ENCODE results near the gene ALDH18A1.

The ALDH18A1 gene

DNA sequence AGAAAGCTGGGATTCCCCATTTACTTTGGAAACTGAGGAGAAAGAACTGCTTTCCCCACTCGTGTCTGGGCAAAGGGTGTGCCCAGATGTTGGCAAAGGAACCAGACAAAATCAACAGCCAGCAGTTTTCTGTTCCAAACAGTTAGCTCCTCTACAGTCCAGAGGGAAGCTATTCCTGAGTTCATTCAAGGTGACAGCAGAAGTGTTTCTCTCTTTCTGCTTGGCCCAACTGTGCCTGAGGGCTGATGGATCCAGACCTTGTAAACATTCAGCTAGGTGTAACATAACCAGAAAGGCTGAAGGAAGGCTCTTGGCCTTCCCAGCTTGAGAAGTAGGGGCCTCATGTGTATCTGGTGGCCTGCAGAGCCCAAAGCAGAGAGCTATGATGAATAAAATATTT, 7.0 kb upstream of the ALDH18A1 start:
- H3K4me2 ChIP-seq (ENCODE audit: low read length), result peak overlapping the region; percentile 19
- no peak overlapping the region for H2AFZ ChIP-seq
- no peaks in the 10 kb centered on the region for H3K36me3 ChIP-seq (ENCODE audit: control insufficient read depth, insufficient read depth, low read length)
- no peak overlapping the region for H3K4me3 ChIP-seq (ENCODE audit: low read depth, low read length)
- H3K4me1 ChIP-seq, result peaks cover 5% of the 10 kb centered on the region
- TF ChIP-seq CTCF (IDR thresholded peaks at IDR 0.05), result no peak
- no peaks in the 10 kb centered on the region for H3K79me2 ChIP-seq
- H3K9me3 ChIP-seq (ENCODE audit: control insufficient read depth, low read length), result no peaks in the 10 kb centered on the region
- H3K27me3 ChIP-seq (ENCODE audit: control insufficient read depth, insufficient read depth, low read length), result no peaks in the 10 kb centered on the region
- peak overlapping the region; percentile 55 for H3K27ac ChIP-seq
- H3K9ac ChIP-seq, result no peak overlapping the region

DNA sequence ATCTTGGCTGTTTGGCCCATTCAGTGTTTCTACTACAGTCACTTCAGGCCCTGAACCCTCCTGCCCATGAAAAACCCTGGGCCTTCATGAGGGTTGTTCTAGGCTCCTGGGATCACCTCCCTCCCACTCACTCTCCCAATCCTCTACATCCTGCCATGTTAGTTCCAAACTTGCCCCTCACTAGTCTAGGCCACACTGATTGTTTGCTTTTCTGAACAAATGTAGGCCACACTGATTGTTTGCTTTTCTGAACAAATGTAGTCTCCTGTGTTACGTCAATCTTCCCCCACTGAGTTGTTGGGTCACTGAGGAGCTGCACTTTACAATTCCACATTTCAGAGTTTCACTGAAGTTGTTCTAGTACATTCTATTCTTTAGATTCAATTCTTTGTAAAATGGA, 5.3 kb upstream of the ALDH18A1 start:
- Histone ChIP-seq H3K4me1 (peaks cover 5% of the 10 kb centered on the region), H3K9ac (no peak overlapping the region), H3K4me3 (ENCODE audit: low read depth, low read length) (no peak overlapping the region), H3K9me3 (ENCODE audit: control insufficient read depth, low read length) (no peaks in the 10 kb centered on the region), H3K27ac (no peak overlapping the region), H3K36me3 (ENCODE audit: control insufficient read depth, insufficient read depth, low read length) (no peaks in the 10 kb centered on the region), H3K27me3 (ENCODE audit: control insufficient read depth, insufficient read depth, low read length) (no peaks in the 10 kb centered on the region), H3K4me2 (ENCODE audit: low read length) (no peak overlapping the region), H2AFZ (no peak overlapping the region), H3K79me2 (no peaks in the 10 kb centered on the region)
- TF ChIP-seq CTCF (IDR thresholded peaks at IDR 0.05), result no peak

GRCh38 chr10:95660283-95660682, 3.8 kb upstream of the ALDH18A1 start:
- Histone ChIP-seq H3K4me2 (ENCODE audit: low read length) (no peak overlapping the region), H3K27me3 (ENCODE audit: control insufficient read depth, insufficient read depth, low read length) (no peaks in the 10 kb centered on the region), H3K9ac (no peak overlapping the region), H3K79me2 (no peaks in the 10 kb centered on the region), H2AFZ (no peak overlapping the region), H3K9me3 (ENCODE audit: control insufficient read depth, low read length) (no peaks in the 10 kb centered on the region), H3K27ac (no peak overlapping the region), H3K4me3 (ENCODE audit: low read depth, low read length) (no peak overlapping the region), H3K4me1 (peaks cover 5% of the 10 kb centered on the region), H3K36me3 (ENCODE audit: control insufficient read depth, insufficient read depth, low read length) (no peaks in the 10 kb centered on the region)
- TF ChIP-seq CTCF (IDR thresholded peaks at IDR 0.05), result no peak

DNA sequence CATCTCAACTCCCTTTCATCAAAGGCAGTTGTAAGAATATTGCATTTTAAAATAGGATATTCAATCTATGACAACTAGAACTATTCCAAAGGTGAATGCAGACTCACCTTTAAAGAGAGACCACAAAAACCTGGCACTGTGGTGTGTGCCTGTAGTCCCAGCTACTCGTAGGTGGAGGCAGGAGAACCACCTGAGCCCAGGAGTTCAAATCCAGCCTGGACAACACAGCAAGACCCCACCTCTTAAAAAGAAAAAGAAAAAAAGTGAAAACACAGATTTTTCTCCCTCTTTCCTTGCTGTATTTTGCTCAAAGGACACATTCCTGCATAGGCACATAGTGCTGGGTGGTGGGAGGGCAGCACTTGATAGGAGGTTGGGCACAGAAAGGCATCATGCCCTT, 739 bp upstream of the ALDH18A1 start:
- Histone ChIP-seq H3K4me3 (ENCODE audit: low read depth, low read length) (peak overlapping the region; percentile 86), H3K9me3 (ENCODE audit: control insufficient read depth, low read length) (no peaks in the 10 kb centered on the region), H3K4me2 (ENCODE audit: low read length) (peak overlapping the region; percentile 83), H3K27ac (no peak overlapping the region), H3K4me1 (no peaks in the 10 kb centered on the region), H3K36me3 (ENCODE audit: control insufficient read depth, insufficient read depth, low read length) (no peaks in the 10 kb centered on the region), H3K27me3 (ENCODE audit: control insufficient read depth, insufficient read depth, low read length) (no peaks in the 10 kb centered on the region), H3K79me2 (no peaks in the 10 kb centered on the region), H2AFZ (peak overlapping the region; percentile 84), H3K9ac (no peak overlapping the region)
- no peak for TF ChIP-seq CTCF (IDR thresholded peaks at IDR 0.05)

- Histone ChIP-seq H3K36me3 (ENCODE audit: control insufficient read depth, insufficient read depth, low read length) (no peaks in the 10 kb centered on the region), H3K27me3 (ENCODE audit: control insufficient read depth, insufficient read depth, low read length) (no peaks in the 10 kb centered on the region), H2AFZ (peak overlapping the region; percentile 84), H3K4me3 (ENCODE audit: low read depth, low read length) (peak overlapping the region; percentile 86), H3K4me2 (ENCODE audit: low read length) (peak overlapping the region; percentile 83), H3K27ac (peak overlapping the region; percentile 58), H3K9me3 (ENCODE audit: control insufficient read depth, low read length) (no peaks in the 10 kb centered on the region), H3K4me1 (no peaks in the 10 kb centered on the region), H3K79me2 (no peaks in the 10 kb centered on the region), H3K9ac (peak overlapping the region; percentile 6)
- TF ChIP-seq CTCF (IDR thresholded peaks at IDR 0.05), result no peak
Observed at GRCh38 chr10:95655571-95656290, 780 bp downstream of the ALDH18A1 start.
